Stimulated activated naive CD4-positive, alpha-beta T cell treated with Interleukin-2 at 50 U/mL for 16 hours (primary cell): ENCODE data around the gene NPPB.

Experiments used
- DNase-seq: peaks from one replicate; lab custom pipeline; 2025; lab: John Stamatoyannopoulos, UW

Gene NPPB

DNA sequence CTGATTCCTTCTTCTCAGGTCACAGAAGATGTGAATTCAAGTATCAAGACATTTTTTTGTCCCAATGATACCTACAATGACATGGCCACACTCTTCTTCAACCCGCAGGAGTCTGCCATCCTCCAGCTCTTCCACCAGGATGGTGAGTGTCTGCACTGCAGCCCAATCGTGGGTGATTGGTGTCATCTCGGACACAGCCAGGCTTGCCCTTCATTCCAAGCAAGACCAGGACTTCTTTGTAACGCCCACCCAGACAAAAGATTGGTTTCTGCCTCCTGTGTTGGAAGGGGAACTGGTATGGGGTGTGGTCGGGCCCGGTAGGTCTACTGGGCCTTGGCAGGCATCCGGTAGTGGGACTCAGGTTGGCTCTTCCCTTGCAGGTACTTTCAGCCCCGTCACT, 25.2 kb downstream of the NPPB start:
- DNase-seq = no peak

DNA sequence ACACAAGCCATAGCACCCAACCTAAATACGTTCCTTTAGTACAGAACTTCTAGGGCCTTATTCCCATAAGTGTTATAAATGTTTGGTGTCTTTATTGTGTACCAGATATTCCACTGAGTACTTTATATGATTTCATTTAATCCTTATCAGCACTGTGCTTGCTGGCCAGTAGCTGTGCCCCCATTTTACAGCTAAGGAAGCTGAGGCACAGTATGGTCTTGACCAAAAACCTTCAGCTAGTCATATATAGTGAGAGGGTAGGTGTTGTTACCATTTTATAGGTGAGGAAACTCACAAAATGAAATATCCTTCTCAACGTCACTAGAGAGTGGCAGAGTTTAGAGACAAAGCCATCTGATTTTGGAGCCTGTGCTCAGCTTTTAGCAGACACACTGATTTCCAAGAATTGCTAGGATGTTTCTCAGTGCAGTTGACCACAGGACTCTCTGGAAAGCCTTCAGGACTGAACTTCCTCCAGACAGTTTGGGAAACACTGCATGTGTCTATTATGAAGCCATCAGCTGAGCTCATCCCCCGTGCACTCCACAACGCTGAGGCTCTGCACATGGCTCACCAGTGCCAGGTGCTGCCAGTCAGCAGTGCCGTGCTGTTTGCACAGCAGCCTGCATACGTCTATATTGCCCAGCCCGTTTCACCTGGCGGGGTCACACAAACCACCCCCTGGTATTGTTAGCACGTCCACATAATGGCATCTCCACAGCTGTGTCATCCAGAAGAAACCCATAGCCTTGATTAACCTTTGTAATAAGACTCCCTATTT, 26.6 kb downstream of the NPPB start:
- DNase-seq = no peak

DNA sequence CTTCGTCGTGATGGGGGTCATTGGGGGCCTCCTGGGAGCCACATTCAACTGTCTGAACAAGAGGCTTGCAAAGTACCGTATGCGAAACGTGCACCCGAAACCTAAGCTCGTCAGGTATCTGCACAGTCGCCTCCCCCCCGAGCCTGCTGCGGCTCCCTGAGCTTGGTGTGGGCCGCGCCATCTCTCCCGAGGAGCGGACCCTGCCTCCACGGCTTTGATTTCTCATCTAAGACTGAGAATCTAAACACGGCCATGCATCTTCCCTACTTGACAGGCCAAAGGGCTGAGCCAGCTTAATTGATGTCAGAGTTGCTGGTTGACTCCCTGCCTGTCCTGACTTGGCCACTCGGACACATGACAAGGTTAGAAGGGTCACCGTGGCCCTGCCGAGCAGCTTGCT, 30.2 kb downstream of the NPPB start:
- no peak for DNase-seq

DNA sequence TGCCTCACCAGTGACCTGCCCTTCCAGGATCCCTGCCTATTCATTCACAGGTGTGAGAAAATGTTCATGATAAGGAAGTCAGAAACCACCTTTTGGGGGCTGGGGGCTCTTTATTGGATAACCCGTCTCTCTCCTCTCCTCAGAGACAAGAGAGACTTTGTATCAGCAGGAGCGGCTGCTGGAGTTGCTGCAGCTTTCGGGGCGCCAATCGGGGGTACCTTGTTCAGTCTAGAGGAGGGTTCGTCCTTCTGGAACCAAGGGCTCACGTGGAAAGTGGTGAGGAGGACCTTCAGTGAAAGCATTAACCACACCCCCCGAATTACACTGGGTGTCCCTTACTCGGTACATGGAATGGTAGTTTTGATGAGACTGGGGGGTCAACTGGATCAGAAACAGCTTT, 31.8 kb downstream of the NPPB start:
- DNase-seq = no peak

DNA sequence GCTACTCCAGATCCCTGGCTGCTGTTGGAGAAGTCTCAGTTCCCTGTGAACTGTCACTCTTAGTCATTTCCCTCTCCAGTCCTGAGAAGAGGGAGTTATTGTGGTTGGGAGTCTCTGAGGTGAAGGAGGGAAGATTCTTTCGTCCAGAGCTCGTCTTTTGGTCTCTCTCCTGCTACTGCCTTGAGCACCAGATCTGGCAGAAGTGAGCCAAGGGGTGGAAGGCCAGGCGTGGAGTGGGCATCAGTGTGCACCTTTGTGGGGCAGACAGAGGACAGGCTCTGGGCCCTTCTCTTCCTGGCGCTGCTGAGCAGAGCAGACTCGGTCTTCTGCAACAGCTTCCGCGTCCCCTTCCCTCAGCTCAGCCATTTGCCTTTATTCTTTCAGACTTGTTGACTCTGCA, 33.6 kb downstream of the NPPB start:
- DNase-seq = no peak

DNA sequence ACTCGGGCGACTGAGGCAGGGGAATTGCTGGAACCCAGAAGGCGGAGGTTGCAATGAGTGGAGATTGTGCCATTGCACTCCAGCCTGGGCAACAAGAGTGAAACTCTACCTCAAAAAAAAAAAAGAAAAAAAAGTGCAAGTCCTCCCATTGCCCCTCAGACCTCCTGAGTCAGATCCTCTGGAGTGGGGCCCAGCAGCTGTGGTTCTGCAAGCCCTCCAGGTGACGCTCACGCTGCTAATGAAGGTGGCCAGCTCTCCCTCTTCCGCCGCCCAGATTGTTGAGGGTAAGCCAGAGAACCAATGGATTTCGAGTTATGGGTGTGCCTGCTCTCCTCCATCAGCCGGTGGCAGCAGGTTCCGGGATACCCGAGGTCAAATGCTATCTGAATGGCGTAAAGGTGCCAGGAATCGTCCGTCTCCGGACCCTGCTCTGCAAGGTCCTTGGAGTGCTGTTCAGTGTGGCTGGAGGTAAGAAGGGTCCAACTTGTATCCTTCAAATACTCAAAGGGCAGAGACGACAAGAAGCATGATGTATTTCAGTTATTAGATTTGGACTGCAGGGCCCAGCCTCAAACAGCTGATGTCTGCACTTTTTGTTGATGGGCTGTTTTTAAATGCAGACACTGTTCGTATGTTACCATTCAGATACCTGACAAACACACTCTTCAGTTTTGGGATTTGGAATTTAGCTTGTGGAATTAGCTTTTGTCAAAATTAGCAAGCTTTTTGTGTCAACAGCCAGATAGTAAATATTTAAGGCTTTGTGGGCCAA, 35.2 kb downstream of the NPPB start:
- no peak for DNase-seq

DNA sequence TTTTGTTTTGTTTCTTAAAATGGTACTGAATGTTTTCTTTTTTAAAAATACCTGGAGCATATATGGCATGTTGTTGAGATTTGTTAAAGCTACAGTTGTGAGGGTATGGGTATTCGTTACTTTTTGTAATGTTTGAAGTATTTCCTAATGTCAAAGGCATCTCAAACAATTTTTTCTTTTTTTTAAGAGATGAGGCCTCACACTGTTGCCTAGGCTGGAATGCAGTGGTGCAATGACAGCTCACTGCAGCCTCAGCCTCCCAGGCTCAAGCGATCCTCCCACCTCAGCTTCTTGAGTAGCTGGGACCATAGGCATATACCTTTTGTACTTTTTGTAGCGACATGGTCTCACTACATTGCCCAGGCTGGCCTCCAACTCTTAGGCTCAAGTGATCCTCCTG, 36.7 kb downstream of the NPPB start:
- no peak for DNase-seq

DNA sequence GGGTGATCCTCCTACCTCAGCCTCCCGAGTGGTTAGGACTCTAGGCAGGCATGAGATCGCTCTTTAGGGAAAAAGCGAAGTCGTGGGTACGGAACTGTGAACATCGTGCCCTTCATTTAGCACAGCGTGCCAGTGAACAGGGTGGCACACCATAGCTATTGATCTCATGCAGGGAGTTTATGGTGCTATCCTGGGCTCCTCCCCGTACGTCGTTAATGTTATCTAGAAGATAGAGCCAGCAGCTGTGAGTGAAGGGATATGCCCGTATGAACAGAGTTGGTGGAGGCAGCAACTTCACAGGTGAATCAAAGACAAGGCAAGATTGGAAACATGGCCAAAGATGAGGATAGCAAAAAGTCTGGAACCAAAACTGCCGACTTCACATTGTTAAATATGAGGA, 41.6 kb downstream of the NPPB start:
- DNase-seq = no peak

DNA sequence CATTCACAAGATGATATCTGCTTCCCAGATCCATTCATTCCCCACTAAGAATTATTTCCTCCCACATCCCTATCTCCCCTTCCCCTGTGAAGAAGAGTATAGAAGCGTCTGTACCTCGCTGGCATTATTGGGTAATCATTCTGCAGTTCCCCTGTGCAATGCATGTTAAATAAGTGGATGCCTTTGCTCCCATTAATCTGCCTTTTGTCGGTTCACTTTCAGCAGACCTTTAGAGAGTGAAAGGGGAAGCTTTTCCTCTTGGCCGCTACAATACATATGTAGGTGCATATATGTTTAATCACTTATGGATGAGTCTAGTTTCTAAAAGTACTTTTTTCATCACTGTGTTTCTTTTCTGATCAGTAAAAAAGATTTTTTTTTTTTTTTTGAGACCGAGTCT, 45.7 kb downstream of the NPPB start:
- DNase-seq = no peak
